ENCODE data around the gene SUPT7L. TPM values are rescaled to one million over a fixed set of nuclear protein-coding genes. Genes with fewer than 3 reads are reported as not detected.
A peak's percentile ranks its signal among the peaks of the same experiment; 100 is the strongest.

The SUPT7L gene
- total RNA-seq, 1 donor from 2014 or later = 6.1 TPM

- intact Hi-C loops (cut with DNase I) = loop anchor here (1.0 to 5.0 kb wide), 5 partner anchors 185 to 921 kb away; partner anchors contain the start of genes BABAM2, FOSL2 and RBKS
- no peak for TF ChIP-seq CTCF (IDR thresholded peaks at IDR 0.05)
- no peaks in the 10 kb centered on the region for H3K9me3 ChIP-seq
- peak overlapping the region; percentile 95 to 97 for H3K27ac ChIP-seq
- peak; percentile 84 to 98 for DNase-seq (ENCODE audit: low spot score in 2 of 2)
- no peaks in the 10 kb centered on the region for H3K27me3 ChIP-seq
- H3K4me1 ChIP-seq = peaks cover 29 to 44% of the 10 kb centered on the region in 2 donors
- no peak overlapping the region for H3K4me3 ChIP-seq
- H3K36me3 ChIP-seq = no peaks in the 10 kb centered on the region
Observed at GRCh38 chr2:27705851-27706622, 42.6 kb upstream of the SUPT7L start.

- DNase-seq (ENCODE audit: low spot score in 2 of 2) = no peak
- Histone ChIP-seq H3K27ac (peak overlapping the region; percentile 95 to 97), H3K36me3 (no peaks in the 10 kb centered on the region), H3K27me3 (no peaks in the 10 kb centered on the region), H3K4me3 (no peak overlapping the region), H3K4me1 (peaks cover 29 to 36% of the 10 kb centered on the region in 2 donors), H3K9me3 (no peaks in the 10 kb centered on the region)
- intact Hi-C loops (cut with DNase I) = loop anchor here (5.0 kb wide), 3 partner anchors 248 to 528 kb away; no protein-coding TSS in a partner anchor
- TF ChIP-seq CTCF (IDR thresholded peaks at IDR 0.05) = no peak
Observed at GRCh38 chr2:27704342-27704876, 41.0 kb upstream of the SUPT7L start.

GRCh38 chr2:27703638-27704341, 40.4 kb upstream of the SUPT7L start:
- Histone ChIP-seq H3K4me1 (peaks cover 28 to 30% of the 10 kb centered on the region in 2 donors), H3K9me3 (no peaks in the 10 kb centered on the region), H3K36me3 (peaks cover 0 to 6% of the 10 kb centered on the region in 2 donors), H3K27ac (peak overlapping the region; percentile 95 to 97), H3K4me3 (no peak overlapping the region), H3K27me3 (no peaks in the 10 kb centered on the region)
- TF ChIP-seq CTCF (IDR thresholded peaks at IDR 0.05) = peak; percentile 85 to 95 (median 90)
- intact Hi-C loops (cut with DNase I) = loop anchor here (1.0 to 5.0 kb wide), 6 partner anchors 68 to 749 kb away; partner anchors contain the start of gene MRPL33
- DNase-seq (ENCODE audit: low spot score in 2 of 2) = peak; percentile 61 to 95

GRCh38 chr2:27702302-27702701, 38.9 kb upstream of the SUPT7L start:
- peaks cover 5 to 11% of the 10 kb centered on the region in 2 donors for H3K36me3 ChIP-seq
- H3K9me3 ChIP-seq = no peaks in the 10 kb centered on the region
- DNase-seq (ENCODE audit: low spot score in 2 of 2) = no peak
- no peaks in the 10 kb centered on the region for H3K27me3 ChIP-seq
- no peak overlapping the region for H3K4me3 ChIP-seq
- peaks cover 18 to 19% of the 10 kb centered on the region in 2 donors for H3K4me1 ChIP-seq
- intact Hi-C loops (cut with DNase I) = loop anchor here (5.0 kb wide), 3 partner anchors 250 to 530 kb away; no protein-coding TSS in a partner anchor
- H3K27ac ChIP-seq = no peak overlapping the region
- TF ChIP-seq CTCF (IDR thresholded peaks at IDR 0.05) = no peak

GRCh38 chr2:27701676-27702075, 38.3 kb upstream of the SUPT7L start:
- Histone ChIP-seq H3K9me3 (no peaks in the 10 kb centered on the region), H3K27ac (peak overlapping the region in 1 of 2 donors; percentile 33), H3K36me3 (peaks cover 5 to 14% of the 10 kb centered on the region in 2 donors), H3K27me3 (no peaks in the 10 kb centered on the region), H3K4me3 (no peak overlapping the region), H3K4me1 (peaks cover 12 to 14% of the 10 kb centered on the region in 2 donors)
- no peak for TF ChIP-seq CTCF (IDR thresholded peaks at IDR 0.05)
- no peak for DNase-seq (ENCODE audit: low spot score in 2 of 2)
- intact Hi-C loops (cut with DNase I) = loop anchor here (5.0 kb wide), 3 partner anchors 251 to 531 kb away; no protein-coding TSS in a partner anchor
